DND-41 (cell line): ENCODE data around the gene PDZK1.

Experiments used
- ATAC-seq: fragments of 200-7000 bp; cut with Tn5 transposase; 3 replicates; pipeline ENCODE4 v1.9.1; 2021; ENCODE audit warnings: low read depth; ENCODE audit not compliant: insufficient read depth
- DNase-seq: peaks from one replicate; pipeline ENCODE4 v3.0.0-alpha.2; 2020
- H2AFZ ChIP-seq: 2 replicates; pipeline ENCODE4 v1.6.0; 2012; ENCODE audit warnings: low read depth, low read length
- H3K27ac ChIP-seq: 2 replicates; pipeline ENCODE4 v1.5.1; 2012; ENCODE audit warnings: low read length, inconsistent platforms
- H3K27me3 ChIP-seq: fragments of 200-600 bp; sonication (generic); 2 replicates; pipeline ENCODE4 v1.6.0; 2012; ENCODE audit warnings: low read length, mild to moderate bottlenecking, inconsistent platforms; ENCODE audit not compliant: insufficient read depth, poor library complexity
- H3K36me3 ChIP-seq: 2 replicates; pipeline ENCODE4 v1.5.1; 2012; ENCODE audit warnings: low read length, inconsistent platforms; ENCODE audit not compliant: insufficient read depth
- H3K4me1 ChIP-seq: 2 replicates; pipeline ENCODE4 v1.5.1; 2012; ENCODE audit warnings: mild to moderate bottlenecking, low read length; ENCODE audit not compliant: insufficient read depth
- H3K4me2 ChIP-seq: 2 replicates; pipeline ENCODE4 v1.6.0; 2012; ENCODE audit warnings: mild to moderate bottlenecking, moderate library complexity, low read length, inconsistent platforms; ENCODE audit not compliant: insufficient read depth
- H3K4me3 ChIP-seq, 2 experiments: fragments of 200-600 bp in 1 of 2; shearing (Covaris generic) in 1 of 2; 2 replicates each; pipeline ENCODE4 v1.5.1; 2012 to 2016; ENCODE audit warnings: inconsistent platforms in 2 of 2, low read length in 2 of 2, mild to moderate bottlenecking in 2 of 2, low read depth in 1 of 2, moderate library complexity in 1 of 2
- H3K79me2 ChIP-seq: 2 replicates; pipeline ENCODE4 v1.6.0; 2012; ENCODE audit warnings: low read length, inconsistent platforms; ENCODE audit not compliant: insufficient read depth
- H3K9ac ChIP-seq: 2 replicates; pipeline ENCODE4 v1.6.0; 2012; ENCODE audit warnings: low read depth, mild to moderate bottlenecking, inconsistent platforms, low read length, moderate library complexity
- H3K9me3 ChIP-seq: 2 replicates; pipeline ENCODE4 v1.5.1; 2012; ENCODE audit warnings: low read length, moderate library complexity, mild to moderate bottlenecking, inconsistent platforms; ENCODE audit not compliant: insufficient read depth, severe bottlenecking
- H4K20me1 ChIP-seq: 2 replicates; pipeline ENCODE4 v1.6.0; 2012; ENCODE audit warnings: low read length; ENCODE audit not compliant: insufficient read depth
- CTCF ChIP-seq: IDR thresholded peaks from 2 replicates; pipeline ENCODE4 v1.5.1; 2012; ENCODE audit warnings: borderline replicate concordance, low read length, moderate library complexity, mild to moderate bottlenecking; ENCODE audit not compliant: poor library complexity, severe bottlenecking; ENCODE audit errors: extremely low read depth
- EZH2 ChIP-seq: IDR thresholded peaks from 3 replicates; pipeline ENCODE4 v1.6.1; 2012; ENCODE audit warnings: borderline replicate concordance, low read depth, mild to moderate bottlenecking, moderate library complexity, low read length, inconsistent platforms; ENCODE audit not compliant: severe bottlenecking

PDZK1 gene

GRCh38 chr1:145701306-145701862, 5.8 kb downstream of the PDZK1 start:
- H3K9me3 ChIP-seq: no peaks in the 10 kb centered on the region
- no peaks in the 10 kb centered on the region for H3K79me2 ChIP-seq
- H3K9ac ChIP-seq: no peak overlapping the region
- ATAC-seq (no peak), DNase-seq (no peak)
- H4K20me1 ChIP-seq: no peaks in the 10 kb centered on the region
- H3K36me3 ChIP-seq: no peaks in the 10 kb centered on the region
- H3K27ac ChIP-seq: no peak overlapping the region
- no peak overlapping the region for H3K4me2 ChIP-seq
- no peaks in the 10 kb centered on the region for H3K4me1 ChIP-seq
- H3K4me3 ChIP-seq: no peak overlapping the region
- H2AFZ ChIP-seq: no peak overlapping the region
- no peak for TF ChIP-seq CTCF
- TF ChIP-seq EZH2: no peak
- H3K27me3 ChIP-seq: peaks cover 3% of the 10 kb centered on the region

- Histone ChIP-seq H3K36me3 (no peaks in the 10 kb centered on the region), H3K4me3 (no peak overlapping the region), H3K9ac (no peak overlapping the region), H3K4me2 (no peak overlapping the region), H3K79me2 (no peaks in the 10 kb centered on the region), H3K27me3 (peaks cover 3% of the 10 kb centered on the region), H3K4me1 (no peaks in the 10 kb centered on the region), H2AFZ (no peak overlapping the region), H4K20me1 (no peaks in the 10 kb centered on the region), H3K9me3 (no peaks in the 10 kb centered on the region), H3K27ac (no peak overlapping the region)
- no peak for ATAC-seq
- no peak for DNase-seq
- TF ChIP-seq EZH2 (no peak), CTCF (no peak)
These were observed 10.6 kb downstream of the PDZK1 start for GRCh38 chr1:145696630-145696960.

GRCh38 chr1:145695821-145696629, 11.1 kb downstream of the PDZK1 start:
- ATAC-seq: no peak
- H2AFZ ChIP-seq: no peak overlapping the region
- no peaks in the 10 kb centered on the region for H3K79me2 ChIP-seq
- peaks cover under 1% of the 10 kb centered on the region; the same call in 1 of the 2 replicates for H3K4me1 ChIP-seq
- H3K9ac ChIP-seq: no peak overlapping the region
- H3K27ac ChIP-seq: no peak overlapping the region
- H3K27me3 ChIP-seq: no peaks in the 10 kb centered on the region
- no peak overlapping the region for H3K4me2 ChIP-seq
- no peak overlapping the region for H3K4me3 ChIP-seq
- no peaks in the 10 kb centered on the region for H3K9me3 ChIP-seq
- TF ChIP-seq CTCF (no peak), EZH2 (no peak)
- no peaks in the 10 kb centered on the region for H4K20me1 ChIP-seq
- no peaks in the 10 kb centered on the region for H3K36me3 ChIP-seq
- DNase-seq: no peak
